MM.1S (cell line): Measurements from ENCODE around the gene CHCHD6.

Experiments used
- DNase-seq: peaks from one replicate; pipeline ENCODE4 v3.0.0-alpha.2; 2015
- H2AFZ ChIP-seq: fragments of 300-600 bp; sonication (generic); 2 replicates; pipeline ENCODE4 v1.6.0; 2016; ENCODE audit warnings: antibody characterized with exemption, low read length
- H3F3A ChIP-seq: fragments of 300-600 bp; sonication (generic); 2 replicates; pipeline ENCODE4 v1.6.1; 2016; ENCODE audit warnings: mild to moderate bottlenecking, antibody characterized with exemption, low read length, moderate library complexity, mixed read lengths; ENCODE audit not compliant: insufficient read depth
- H3K27ac ChIP-seq: fragments of 300-600 bp; sonication (generic); 2 replicates; pipeline ENCODE4 v1.5.1; 2016; ENCODE audit warnings: mild to moderate bottlenecking, low read length
- H3K27me3 ChIP-seq: fragments of 300-600 bp; sonication (generic); replicated peaks from 2 replicates; pipeline ENCODE4 v1.6.0; 2016; ENCODE audit warnings: low read length; ENCODE audit not compliant: insufficient read depth
- H3K36me3 ChIP-seq: fragments of 300-600 bp; sonication (generic); replicated peaks from 2 replicates; pipeline ENCODE4 v1.6.1; 2016; ENCODE audit warnings: mild to moderate bottlenecking, low read length, mixed read lengths; ENCODE audit not compliant: insufficient read depth
- H3K4me1 ChIP-seq: fragments of 300-600 bp; sonication (generic); 2 replicates; pipeline ENCODE4 v1.6.1; 2016; ENCODE audit warnings: low read length, mixed read lengths
- H3K4me2 ChIP-seq: fragments of 300-600 bp; sonication (generic); 2 replicates; pipeline ENCODE4 v1.6.0; 2016; ENCODE audit warnings: low read depth, low read length
- H3K4me3 ChIP-seq: fragments of 300-600 bp; sonication (generic); 2 replicates; pipeline ENCODE4 v1.5.1; 2016; ENCODE audit warnings: low read length, mixed read lengths
- H3K79me2 ChIP-seq: fragments of 300-600 bp; sonication (generic); 2 replicates; pipeline ENCODE4 v1.6.1; 2016; ENCODE audit warnings: mixed run types, low read length, mixed read lengths
- H3K9ac ChIP-seq: fragments of 300-600 bp; sonication (generic); 2 replicates; pipeline ENCODE4 v1.6.1; 2016; ENCODE audit warnings: low read length, mixed read lengths
- H3K9me2 ChIP-seq: fragments of 300-600 bp; sonication (generic); replicated peaks from 2 replicates; pipeline ENCODE4 v1.6.1; 2016; ENCODE audit warnings: mild to moderate bottlenecking, low read length, mixed read lengths; ENCODE audit not compliant: insufficient read depth
- H3K9me3 ChIP-seq: fragments of 300-600 bp; sonication (generic); replicated peaks from 2 replicates; pipeline ENCODE4 v1.6.1; 2016; ENCODE audit warnings: mild to moderate bottlenecking, low read length, mixed read lengths; ENCODE audit not compliant: insufficient read depth
- H4K20me1 ChIP-seq: fragments of 300-600 bp; sonication (generic); 2 replicates; pipeline ENCODE4 v1.6.1; 2016; ENCODE audit warnings: mild to moderate bottlenecking, low read length, moderate library complexity, mixed read lengths; ENCODE audit not compliant: insufficient read depth
- EZH2 ChIP-seq: fragments of 300-600 bp; sonication (generic); optimal IDR thresholded peaks from 2 replicates; pipeline ENCODE3; 2017; ENCODE audit warnings: low read depth, mild to moderate bottlenecking, antibody characterized with exemption, low read length, mixed read lengths
- EZH2phosphoT487 ChIP-seq: fragments of 300-600 bp; sonication (generic); IDR thresholded peaks from 2 replicates; pipeline ENCODE4 v1.6.1; 2018; ENCODE audit warnings: antibody characterized with exemption, low read length
- TF ChIP-seq, protein P1 (sequence below): fragments of 300-600 bp; sonication (generic); IDR thresholded peaks from 2 replicates; pipeline ENCODE4 v1.5.1; 2016; ENCODE audit warnings: antibody characterized with exemption, low read length, mixed read lengths

The CHCHD6 gene

DNA sequence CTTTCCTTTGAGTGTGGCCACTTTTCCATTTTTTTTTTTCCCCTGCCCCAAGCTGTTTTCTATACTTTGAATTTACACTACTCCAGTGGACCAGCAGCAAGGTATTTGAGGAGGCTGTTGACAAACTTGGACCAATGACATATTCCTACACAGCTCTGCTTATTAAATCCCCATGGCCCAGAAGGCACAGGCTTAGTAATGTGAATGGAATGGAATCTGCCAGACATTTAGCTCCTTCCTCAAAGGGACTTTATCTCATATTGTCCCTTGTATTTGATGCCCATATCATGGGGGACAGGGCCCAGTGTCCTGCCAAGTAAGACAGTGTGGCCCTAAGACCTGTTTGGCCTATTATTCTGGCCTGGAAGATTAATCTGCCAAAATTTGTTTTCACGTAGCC lies 107.5 kb downstream of the CHCHD6 start:
- no peaks in the 10 kb centered on the region for H3K4me1 ChIP-seq
- no peaks in the 10 kb centered on the region for H3K79me2 ChIP-seq
- no peak overlapping the region for H3K4me2 ChIP-seq
- no peaks in the 10 kb centered on the region for H3K9me3 ChIP-seq
- H4K20me1 ChIP-seq = no peaks in the 10 kb centered on the region
- H2AFZ ChIP-seq = no peak overlapping the region
- no peak overlapping the region for H3K9ac ChIP-seq
- DNase-seq = no peak
- H3K27me3 ChIP-seq = no peaks in the 10 kb centered on the region
- H3K36me3 ChIP-seq = no peaks in the 10 kb centered on the region
- H3K9me2 ChIP-seq = no peaks in the 10 kb centered on the region
- no peak for TF ChIP-seq EZH2phosphoT487
- no peak overlapping the region for H3K27ac ChIP-seq
- no peak overlapping the region for H3K4me3 ChIP-seq
- H3F3A ChIP-seq = no peaks in the 10 kb centered on the region

DNA sequence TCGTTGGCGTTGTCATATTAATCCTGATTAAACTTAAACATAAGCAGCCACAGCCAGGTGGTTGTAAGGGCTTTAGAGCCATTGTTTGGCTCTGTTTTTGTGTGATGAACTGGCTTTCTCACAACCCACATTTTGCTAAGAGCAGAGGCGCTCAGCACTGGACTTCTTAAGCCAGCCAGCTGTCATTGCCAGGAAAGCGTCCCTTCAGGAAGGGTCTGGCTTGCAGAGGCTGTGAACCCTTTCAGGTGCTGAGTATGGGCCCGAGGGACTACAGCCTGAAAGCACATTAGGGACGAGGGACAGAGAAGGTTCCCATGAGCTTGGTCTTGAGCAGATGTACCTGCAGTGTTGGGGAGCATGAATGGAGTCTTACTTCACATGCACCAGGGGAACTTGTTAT lies 112.3 kb downstream of the CHCHD6 start:
- Histone ChIP-seq H3K4me1 (peaks cover 14% of the 10 kb centered on the region), H2AFZ (no peak overlapping the region), H3K27me3 (no peaks in the 10 kb centered on the region), H3K9me2 (no peaks in the 10 kb centered on the region), H4K20me1 (no peaks in the 10 kb centered on the region), H3K9ac (no peak overlapping the region), H3K4me2 (no peak overlapping the region), H3K79me2 (no peaks in the 10 kb centered on the region), H3F3A (no peaks in the 10 kb centered on the region; the same call in 1 of the 2 replicates), H3K9me3 (no peaks in the 10 kb centered on the region), H3K4me3 (no peak overlapping the region), H3K36me3 (no peaks in the 10 kb centered on the region), H3K27ac (no peak overlapping the region)
- TF ChIP-seq EZH2 (no peak), EZH2phosphoT487 (no peak)
- TF ChIP-seq, protein P1, sequence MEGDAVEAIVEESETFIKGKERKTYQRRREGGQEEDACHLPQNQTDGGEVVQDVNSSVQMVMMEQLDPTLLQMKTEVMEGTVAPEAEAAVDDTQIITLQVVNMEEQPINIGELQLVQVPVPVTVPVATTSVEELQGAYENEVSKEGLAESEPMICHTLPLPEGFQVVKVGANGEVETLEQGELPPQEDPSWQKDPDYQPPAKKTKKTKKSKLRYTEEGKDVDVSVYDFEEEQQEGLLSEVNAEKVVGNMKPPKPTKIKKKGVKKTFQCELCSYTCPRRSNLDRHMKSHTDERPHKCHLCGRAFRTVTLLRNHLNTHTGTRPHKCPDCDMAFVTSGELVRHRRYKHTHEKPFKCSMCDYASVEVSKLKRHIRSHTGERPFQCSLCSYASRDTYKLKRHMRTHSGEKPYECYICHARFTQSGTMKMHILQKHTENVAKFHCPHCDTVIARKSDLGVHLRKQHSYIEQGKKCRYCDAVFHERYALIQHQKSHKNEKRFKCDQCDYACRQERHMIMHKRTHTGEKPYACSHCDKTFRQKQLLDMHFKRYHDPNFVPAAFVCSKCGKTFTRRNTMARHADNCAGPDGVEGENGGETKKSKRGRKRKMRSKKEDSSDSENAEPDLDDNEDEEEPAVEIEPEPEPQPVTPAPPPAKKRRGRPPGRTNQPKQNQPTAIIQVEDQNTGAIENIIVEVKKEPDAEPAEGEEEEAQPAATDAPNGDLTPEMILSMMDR = no peak
- no peak for DNase-seq

DNA sequence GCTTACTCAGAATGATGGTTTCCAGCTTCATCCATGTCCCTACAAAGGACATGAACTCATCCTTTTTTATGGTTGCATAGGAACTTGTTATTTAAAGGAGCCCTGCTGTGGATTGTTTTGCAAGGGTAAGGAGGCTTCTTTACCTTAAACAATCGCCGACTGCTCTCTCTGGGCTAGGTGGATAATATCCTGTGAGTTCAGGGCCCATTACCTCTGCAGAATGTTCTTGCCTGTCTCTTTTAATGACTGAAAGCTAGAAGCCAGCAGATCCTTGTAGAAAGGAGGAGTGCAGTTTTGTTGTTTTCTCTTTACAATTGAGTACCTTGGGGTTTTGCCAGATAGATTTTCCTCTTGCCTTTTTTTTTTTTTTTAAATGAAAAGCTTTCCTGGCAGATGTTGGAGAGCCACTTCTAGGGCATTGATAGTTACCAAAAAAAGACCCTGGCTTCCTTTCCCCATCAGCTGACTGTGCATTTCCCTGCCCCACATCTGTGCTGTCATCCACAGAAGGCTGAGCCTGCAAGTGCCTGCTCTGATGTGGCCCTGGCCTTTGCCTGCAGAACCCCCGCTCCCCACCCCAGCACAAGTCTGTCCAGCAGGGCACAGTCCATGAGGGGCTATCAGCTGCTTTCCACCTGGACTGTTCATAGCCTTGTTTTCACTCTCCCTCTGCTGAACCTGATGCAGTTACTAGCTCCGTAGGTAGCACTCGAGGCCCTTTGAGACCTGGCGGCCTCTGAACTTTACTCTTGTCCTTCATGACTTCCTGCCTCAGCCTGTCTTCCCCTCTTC lies 113.1 kb downstream of the CHCHD6 start:
- H3K4me2 ChIP-seq = peak overlapping the region; percentile 42
- peak overlapping the region; percentile 46; the same call in 1 of the 2 replicates for H3K27ac ChIP-seq

More for the DNA sequence above, 113.1 kb downstream of the CHCHD6 start:
- Histone ChIP-seq H3K9ac (no peak overlapping the region; the same call in 1 of the 2 replicates), H3F3A (no peaks in the 10 kb centered on the region; the same call in 1 of the 2 replicates), H3K9me3 (no peaks in the 10 kb centered on the region), H3K36me3 (no peaks in the 10 kb centered on the region), H2AFZ (peak overlapping the region; percentile 56), H3K27me3 (no peaks in the 10 kb centered on the region), H3K4me3 (no peak overlapping the region), H3K4me1 (peaks cover 14% of the 10 kb centered on the region), H4K20me1 (no peaks in the 10 kb centered on the region), H3K79me2 (no peaks in the 10 kb centered on the region), H3K9me2 (no peaks in the 10 kb centered on the region)
- DNase-seq = peak; percentile 48
- TF ChIP-seq, protein P1 = no peak
